GM12878 (cell line): ENCODE results near the gene IL36RN. TPM values are rescaled to one million over a fixed set of nuclear protein-coding genes. Genes with fewer than 3 reads are reported as not detected.

ENCODE experiments used
- ATAC-seq: fragments of 200-7000 bp; cut with Tn5 transposase; 3 replicates; pipeline ENCODE4 v1.9.1; 2020; ENCODE audit warnings: mild to moderate bottlenecking, moderate library complexity
- BruUV-seq: library from RNA; stranded (reverse); fragments of 400-500 nt; replicated peaks from 2 replicates; lab custom pipeline; 2021; lab: Mats Ljungman, UMichigan
- CTCF ChIA-PET: fragments of 300-600 bp; sonication (Branson Sonifier 250); formaldehyde crosslinking; extraction: SDS; loops from one replicate; lab custom pipeline; 2021; ENCODE audit warnings: inconsistent platforms; lab: Yijun Ruan, JAX
- POLR2A ChIA-PET: fragments of 350-600 bp; formaldehyde crosslinking; extraction: SDS; loops from one replicate; lab custom pipeline; 2021; ENCODE audit warnings: inconsistent platforms; lab: Charles Lee
- RAD21 ChIA-PET: fragments of 300-600 bp; sonication (Branson Sonifier 250); formaldehyde crosslinking; loops from one replicate; lab custom pipeline; 2023; ENCODE audit warnings: antibody characterized with exemption; ENCODE audit not compliant: unreplicated experiment; lab: Charles Lee
- SMC1A ChIA-PET: fragments of 300-600 bp; sonication (Branson Sonifier 250); formaldehyde crosslinking; loops from one replicate; lab custom pipeline; 2023; ENCODE audit not compliant: unreplicated experiment, uncharacterized antibody; lab: Charles Lee
- DNase-seq: peaks from one replicate; pipeline ENCODE4 v3.0.0-alpha.2; 2011; ENCODE audit warnings: low read depth, low spot score
- FAIRE-seq: peaks from 3 replicates; lab custom pipeline; 2011; peaks lifted over from hg19 to GRCh38; lab: Jason Lieb, UNC
- H2AFZ ChIP-seq: 2 replicates; pipeline ENCODE4 v1.6.0; 2011; ENCODE audit warnings: low read depth, low read length, control low read depth; ENCODE audit not compliant: control insufficient read depth
- H3K27ac ChIP-seq: 2 replicates; pipeline ENCODE4 v1.5.1; 2011; ENCODE audit warnings: control low read depth; ENCODE audit not compliant: control insufficient read depth, insufficient read depth
- H3K27me3 ChIP-seq, 2 experiments: replicated peaks in 1 of 2; 2 replicates each; pipeline versions ENCODE4 v1.6.0 to v1.6.1; 2011; ENCODE audit warnings: low read length in 1 of 2; ENCODE audit not compliant: control insufficient read depth in 2 of 2, insufficient read depth in 2 of 2
- H3K36me3 ChIP-seq, 2 experiments: 2 replicates each; pipeline ENCODE4 v1.5.1; 2011; ENCODE audit warnings: low read length in 1 of 2; ENCODE audit not compliant: control insufficient read depth in 2 of 2, insufficient read depth in 2 of 2
- H3K4me1 ChIP-seq: 2 replicates; pipeline ENCODE4 v1.6.1; 2011; ENCODE audit warnings: mild to moderate bottlenecking, low read length, moderate library complexity, mixed read lengths; ENCODE audit not compliant: control insufficient read depth, insufficient read depth
- H3K4me2 ChIP-seq: 2 replicates; pipeline ENCODE4 v1.6.0; 2011; ENCODE audit warnings: control low read depth; ENCODE audit not compliant: control insufficient read depth, insufficient read depth
- H3K4me3 ChIP-seq: fragments of 200-600 bp; sonication (generic); 2 replicates; pipeline ENCODE4 v1.5.1; 2016
- H3K79me2 ChIP-seq: 2 replicates; pipeline ENCODE4 v1.6.0; 2011; ENCODE audit warnings: low read length; ENCODE audit not compliant: control insufficient read depth, insufficient read depth
- H3K9ac ChIP-seq: 2 replicates; pipeline ENCODE4 v1.8.0; 2011; ENCODE audit warnings: low read length, control low read depth, mixed read lengths; ENCODE audit not compliant: control insufficient read depth, insufficient read depth
- H3K9me3 ChIP-seq: replicated peaks from 3 replicates; pipeline ENCODE4 v1.5.1; 2011; ENCODE audit warnings: mild to moderate bottlenecking, low read length; ENCODE audit not compliant: control insufficient read depth, insufficient read depth
- H4K20me1 ChIP-seq: 2 replicates; pipeline ENCODE4 v1.6.0; 2011; ENCODE audit not compliant: control insufficient read depth, insufficient read depth
- ASH2L ChIP-seq: fragments of 300-600, 200-600 bp; sonication (generic); IDR thresholded peaks from 2 replicates; pipeline ENCODE4 v1.6.1; 2017; ENCODE audit warnings: low read depth, mild to moderate bottlenecking, borderline replicate concordance
- CBFB ChIP-seq: IDR thresholded peaks from 2 replicates; pipeline ENCODE4 v1.6.1; 2016; ENCODE audit warnings: antibody characterized with exemption, low read depth
- FOXK2 ChIP-seq: fragments of 450-650 bp; IDR thresholded peaks from 2 replicates; pipeline ENCODE4 v1.6.1; 2017; ENCODE audit warnings: mild to moderate bottlenecking, moderate library complexity
- HDAC2 ChIP-seq: fragments of 200-600 bp; sonication (generic); IDR thresholded peaks from 2 replicates; pipeline ENCODE4 v1.6.1; 2017
- HDGF ChIP-seq: fragments of 450-650 bp; IDR thresholded peaks from 2 replicates; pipeline ENCODE4 v1.6.1; 2016; ENCODE audit warnings: antibody characterized with exemption
- NFIC ChIP-seq: IDR thresholded peaks from 2 replicates; pipeline ENCODE4 v1.6.1; 2012; ENCODE audit warnings: low read depth, mild to moderate bottlenecking, inconsistent platforms, low read length, moderate library complexity
- NFYA ChIP-seq: IDR thresholded peaks from 2 replicates; pipeline ENCODE4 v1.6.1; 2011; ENCODE audit warnings: low read depth, mild to moderate bottlenecking, low read length, improper control_type of control experiment, borderline replicate concordance
- NR2C1 ChIP-seq: fragments of 450-650 bp; IDR thresholded peaks from 2 replicates; pipeline ENCODE4 v1.6.1; 2017; ENCODE audit warnings: antibody characterized with exemption, mild to moderate bottlenecking, moderate library complexity
- PAX5 ChIP-seq: IDR thresholded peaks from 2 replicates; pipeline ENCODE4 v1.6.1; 2011; ENCODE audit warnings: low read depth, low read length, borderline replicate concordance
- POLR2A ChIP-seq: IDR thresholded peaks from 2 replicates; pipeline ENCODE4 v1.6.1; 2011; ENCODE audit warnings: low read depth, mild to moderate bottlenecking, low read length
- RBBP5 ChIP-seq: fragments of 200-600 bp; sonication (generic); conservative IDR thresholded peaks from 2 replicates; pipeline ENCODE4 v1.6.1; 2016
- SREBF2 ChIP-seq: IDR thresholded peaks from 2 replicates; pipeline ENCODE4 v1.6.1; 2012; ENCODE audit warnings: mild to moderate bottlenecking, low read length
- WGBS: methylation state at CpG from one replicate; pipeline ENCODE4 v1.1.6; 2016; ENCODE audit warnings: low lambda C conversion rate; ENCODE audit not compliant: insufficient replicate concordance, insufficient coverage; ENCODE audit errors: missing lambda C conversion rate; 5-methylcytosine and 5-hydroxymethylcytosine counted together
- in situ Hi-C: fragments of 300-500 bp; cut with MboI; formaldehyde crosslinking; loops from 9 replicates; pipeline ENCODE4 v1.14.3; 2018; ENCODE audit warnings: mixed read lengths
- intact Hi-C: fragments of 100-400 bp; cut with micrococcal nuclease; formaldehyde crosslinking; loops from one replicate; pipeline ENCODE4 v1.14.2; 2022; ENCODE audit not compliant: unreplicated experiment
- polyA plus RNA-seq, 11 experiments: library from polyadenylated mRNA; depleted of rRNA in 4 of 11; unstranded in 6 of 11; stranded (reverse) in 5 of 11; fragments of >200 nt; fragmentation: Nextera tagmentation in 4 of 11; fragmentation: Illumina TruSeq in 1 of 11; extraction: Ambion mirVana in 4 of 11; extraction: Trizol in 1 of 11; gene quantifications; 1 replicate in 1 of 11; 2 replicates in 10 of 11; pipeline versions ENCODE4 v1.2.1 to v1.2.3, GENCODE V29; 2011 to 2016; ENCODE audit warnings: inconsistent platforms in 2 of 11, missing spikeins in 2 of 11, low read depth in 1 of 11
- total RNA-seq, 4 experiments: library from RNA; depleted of rRNA in 3 of 4; stranded (reverse); fragments of >200 nt in 3 of 4; fragmentation: Illumina TruSeq in 1 of 4; extraction: Trizol in 1 of 4; gene quantifications; 2 replicates each; pipeline versions ENCODE4 v1.2.1 to v1.2.3, GENCODE V29; 2013 to 2021
- TF ChIP-seq, protein P1 (sequence below): fragments of 450-650 bp; IDR thresholded peaks from 2 replicates; pipeline ENCODE4 v1.6.1; 2017; ENCODE audit warnings: mild to moderate bottlenecking, moderate library complexity
- TF ChIP-seq, protein P2 (sequence below): IDR thresholded peaks from 2 replicates; pipeline ENCODE4 v1.6.1; 2011; ENCODE audit warnings: mild to moderate bottlenecking, low read depth, low read length, moderate library complexity; ENCODE audit not compliant: insufficient replicate concordance
- TF ChIP-seq, protein P3 (sequence below): fragments of 450-650 bp; IDR thresholded peaks from 2 replicates; pipeline ENCODE4 v1.6.1; 2016; ENCODE audit warnings: mild to moderate bottlenecking

Gene IL36RN
- total and polyA plus RNA-seq, 10 of the 15 experiments (the other 5 are each of a cell fraction or from before 2014, with no cell fraction given) = not detected

DNA sequence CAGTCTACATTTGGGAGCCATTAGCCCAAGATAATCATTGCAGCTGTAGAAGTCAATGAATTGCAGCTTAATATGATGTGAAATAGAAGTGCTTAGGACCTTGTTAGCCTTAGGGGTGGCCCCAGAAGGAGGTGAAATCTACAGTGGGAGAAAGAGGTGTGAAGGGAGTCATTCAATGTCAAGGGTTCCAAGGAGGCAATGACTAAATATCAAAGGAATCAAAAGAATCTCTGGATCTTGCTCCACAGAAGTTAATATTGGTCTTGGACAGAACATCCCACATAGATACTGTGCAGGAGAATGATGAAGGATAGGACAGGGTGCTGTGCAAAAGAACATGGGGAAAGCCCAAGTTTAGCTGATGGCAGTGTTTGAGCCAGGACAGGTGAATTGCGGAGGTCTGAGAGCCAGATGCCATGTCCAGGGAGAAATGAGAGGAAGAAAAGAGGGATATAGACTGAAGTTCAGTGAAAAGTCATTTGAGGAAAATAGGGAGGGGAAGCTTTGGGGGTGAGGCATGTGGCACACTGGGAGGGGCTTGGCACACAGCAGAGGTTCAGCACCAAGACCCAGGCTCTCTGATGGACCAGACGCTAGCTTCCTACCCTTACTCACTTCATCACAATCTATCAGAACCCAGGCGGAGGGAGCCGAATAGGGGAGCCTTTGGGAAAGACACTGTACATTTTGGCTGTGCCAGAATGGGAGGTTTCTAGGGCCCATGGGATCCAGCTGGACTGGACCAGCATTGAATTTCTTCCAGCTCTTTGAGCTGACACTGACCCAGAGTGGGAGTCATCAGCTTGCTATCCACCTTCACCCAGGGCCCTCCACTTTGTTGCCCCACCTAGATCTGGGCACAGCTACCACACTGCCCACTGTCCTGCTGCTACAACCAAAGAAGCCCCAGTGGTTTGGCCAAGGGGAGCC lies 10.9 kb downstream of the IL36RN start:
- Histone ChIP-seq H3K79me2 (no peaks in the 10 kb centered on the region), H3K4me1 (no peaks in the 10 kb centered on the region), H4K20me1 (no peaks in the 10 kb centered on the region), H3K9ac (no peak overlapping the region), H3K4me3 (no peak overlapping the region), H3K27me3 (0 out of 4 replicates have a peak, but pooled peaks cover 0 to 1% of the 10 kb centered on the region in 2 experiments), H3K36me3 (no peaks in the 10 kb centered on the region), H3K4me2 (no peak overlapping the region), H3K27ac (no peak overlapping the region), H3K9me3 (no peaks in the 10 kb centered on the region; the same call in 2 of the 3 replicates), H2AFZ (no peak overlapping the region)
- no peak for TF ChIP-seq POLR2A
- TF ChIP-seq SREBF2 = no peak
- no peak for TF ChIP-seq NFYA
- TF ChIP-seq CBFB = no peak
- no peak for TF ChIP-seq PAX5
- no peak for TF ChIP-seq FOXK2
- TF ChIP-seq, protein P1, sequence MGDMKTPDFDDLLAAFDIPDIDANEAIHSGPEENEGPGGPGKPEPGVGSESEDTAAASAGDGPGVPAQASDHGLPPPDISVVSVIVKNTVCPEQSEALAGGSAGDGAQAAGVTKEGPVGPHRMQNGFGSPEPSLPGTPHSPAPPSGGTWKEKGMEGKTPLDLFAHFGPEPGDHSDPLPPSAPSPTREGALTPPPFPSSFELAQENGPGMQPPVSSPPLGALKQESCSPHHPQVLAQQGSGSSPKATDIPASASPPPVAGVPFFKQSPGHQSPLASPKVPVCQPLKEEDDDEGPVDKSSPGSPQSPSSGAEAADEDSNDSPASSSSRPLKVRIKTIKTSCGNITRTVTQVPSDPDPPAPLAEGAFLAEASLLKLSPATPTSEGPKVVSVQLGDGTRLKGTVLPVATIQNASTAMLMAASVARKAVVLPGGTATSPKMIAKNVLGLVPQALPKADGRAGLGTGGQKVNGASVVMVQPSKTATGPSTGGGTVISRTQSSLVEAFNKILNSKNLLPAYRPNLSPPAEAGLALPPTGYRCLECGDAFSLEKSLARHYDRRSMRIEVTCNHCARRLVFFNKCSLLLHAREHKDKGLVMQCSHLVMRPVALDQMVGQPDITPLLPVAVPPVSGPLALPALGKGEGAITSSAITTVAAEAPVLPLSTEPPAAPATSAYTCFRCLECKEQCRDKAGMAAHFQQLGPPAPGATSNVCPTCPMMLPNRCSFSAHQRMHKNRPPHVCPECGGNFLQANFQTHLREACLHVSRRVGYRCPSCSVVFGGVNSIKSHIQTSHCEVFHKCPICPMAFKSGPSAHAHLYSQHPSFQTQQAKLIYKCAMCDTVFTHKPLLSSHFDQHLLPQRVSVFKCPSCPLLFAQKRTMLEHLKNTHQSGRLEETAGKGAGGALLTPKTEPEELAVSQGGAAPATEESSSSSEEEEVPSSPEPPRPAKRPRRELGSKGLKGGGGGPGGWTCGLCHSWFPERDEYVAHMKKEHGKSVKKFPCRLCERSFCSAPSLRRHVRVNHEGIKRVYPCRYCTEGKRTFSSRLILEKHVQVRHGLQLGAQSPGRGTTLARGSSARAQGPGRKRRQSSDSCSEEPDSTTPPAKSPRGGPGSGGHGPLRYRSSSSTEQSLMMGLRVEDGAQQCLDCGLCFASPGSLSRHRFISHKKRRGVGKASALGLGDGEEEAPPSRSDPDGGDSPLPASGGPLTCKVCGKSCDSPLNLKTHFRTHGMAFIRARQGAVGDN = no peak
- TF ChIP-seq, protein P2, sequence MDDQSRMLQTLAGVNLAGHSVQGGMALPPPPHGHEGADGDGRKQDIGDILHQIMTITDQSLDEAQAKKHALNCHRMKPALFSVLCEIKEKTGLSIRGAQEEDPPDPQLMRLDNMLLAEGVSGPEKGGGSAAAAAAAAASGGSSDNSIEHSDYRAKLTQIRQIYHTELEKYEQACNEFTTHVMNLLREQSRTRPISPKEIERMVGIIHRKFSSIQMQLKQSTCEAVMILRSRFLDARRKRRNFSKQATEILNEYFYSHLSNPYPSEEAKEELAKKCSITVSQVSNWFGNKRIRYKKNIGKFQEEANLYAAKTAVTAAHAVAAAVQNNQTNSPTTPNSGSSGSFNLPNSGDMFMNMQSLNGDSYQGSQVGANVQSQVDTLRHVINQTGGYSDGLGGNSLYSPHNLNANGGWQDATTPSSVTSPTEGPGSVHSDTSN = no peak
- TF ChIP-seq, protein P3, sequence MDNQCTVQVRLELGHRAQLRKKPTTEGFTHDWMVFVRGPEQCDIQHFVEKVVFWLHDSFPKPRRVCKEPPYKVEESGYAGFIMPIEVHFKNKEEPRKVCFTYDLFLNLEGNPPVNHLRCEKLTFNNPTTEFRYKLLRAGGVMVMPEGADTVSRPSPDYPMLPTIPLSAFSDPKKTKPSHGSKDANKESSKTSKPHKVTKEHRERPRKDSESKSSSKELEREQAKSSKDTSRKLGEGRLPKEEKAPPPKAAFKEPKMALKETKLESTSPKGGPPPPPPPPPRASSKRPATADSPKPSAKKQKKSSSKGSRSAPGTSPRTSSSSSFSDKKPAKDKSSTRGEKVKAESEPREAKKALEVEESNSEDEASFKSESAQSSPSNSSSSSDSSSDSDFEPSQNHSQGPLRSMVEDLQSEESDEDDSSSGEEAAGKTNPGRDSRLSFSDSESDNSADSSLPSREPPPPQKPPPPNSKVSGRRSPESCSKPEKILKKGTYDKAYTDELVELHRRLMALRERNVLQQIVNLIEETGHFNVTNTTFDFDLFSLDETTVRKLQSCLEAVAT = no peak
- no peak for TF ChIP-seq NFIC
- TF ChIP-seq ASH2L = no peak
- no peak for TF ChIP-seq NR2C1
- no peak for TF ChIP-seq HDGF
- no peak for TF ChIP-seq HDAC2
- no peak for TF ChIP-seq RBBP5
- in situ Hi-C loops (no loop called here), intact Hi-C loops (no loop called here)
- ATAC-seq (no peak), DNase-seq (no peak), FAIRE-seq (no peak)
- WGBS = 47% methylated on average over 4 of the region's 4 CpGs
- no TSS peak for BruUV-seq
- RAD21 ChIA-PET = no interaction called here
- SMC1A ChIA-PET = interaction anchor here (0.6 kb wide), 1 partner anchor 11 kb away, joined by 3 read pairs; the partner anchor contains the start of gene IL36RN
- POLR2A ChIA-PET = no interaction called here
- CTCF ChIA-PET = interaction anchor here (4.3 kb wide), 1 partner anchor 11 kb away, joined by 14 read pairs; no protein-coding TSS in a partner anchor
